Smooth muscle cell of the coronary artery (primary cell): ENCODE data around the gene ACSS3. TPM values are rescaled to one million over a fixed set of nuclear protein-coding genes. Genes with fewer than 3 reads are reported as not detected.

ENCODE experiments used
- total RNA-seq: library from RNA; depleted of rRNA; stranded (reverse); fragments of >200 nt; gene quantifications from 2 replicates; pipeline ENCODE4 v1.2.3, GENCODE V29; 2014; ENCODE audit warnings: low replicate concordance

Gene ACSS3
- total RNA-seq, result 3.2 and 15.1 TPM in 2 replicates

GRCh38 chr12:81077686-81078441 lies at the start of gene ACSS3:
ACSS3 (plus strand) TSS chr12:81078079; CDS start chr12:81078121, 42 bp downstream.

Other genes with a start within 250 kb of the ACSS3 start
- gene LIN7A, start 140.1 kb upstream of the ACSS3 start, total RNA-seq, result 1.5 and 2.5 TPM in 2 replicates